ENCODE measurements around the gene CCDC15. TPM values are rescaled to one million over a fixed set of nuclear protein-coding genes. Genes with fewer than 3 reads are reported as not detected.

Gene CCDC15
- total RNA-seq, 2 donors from 2014 or later, result 1.2 to 2.5 TPM

DNA sequence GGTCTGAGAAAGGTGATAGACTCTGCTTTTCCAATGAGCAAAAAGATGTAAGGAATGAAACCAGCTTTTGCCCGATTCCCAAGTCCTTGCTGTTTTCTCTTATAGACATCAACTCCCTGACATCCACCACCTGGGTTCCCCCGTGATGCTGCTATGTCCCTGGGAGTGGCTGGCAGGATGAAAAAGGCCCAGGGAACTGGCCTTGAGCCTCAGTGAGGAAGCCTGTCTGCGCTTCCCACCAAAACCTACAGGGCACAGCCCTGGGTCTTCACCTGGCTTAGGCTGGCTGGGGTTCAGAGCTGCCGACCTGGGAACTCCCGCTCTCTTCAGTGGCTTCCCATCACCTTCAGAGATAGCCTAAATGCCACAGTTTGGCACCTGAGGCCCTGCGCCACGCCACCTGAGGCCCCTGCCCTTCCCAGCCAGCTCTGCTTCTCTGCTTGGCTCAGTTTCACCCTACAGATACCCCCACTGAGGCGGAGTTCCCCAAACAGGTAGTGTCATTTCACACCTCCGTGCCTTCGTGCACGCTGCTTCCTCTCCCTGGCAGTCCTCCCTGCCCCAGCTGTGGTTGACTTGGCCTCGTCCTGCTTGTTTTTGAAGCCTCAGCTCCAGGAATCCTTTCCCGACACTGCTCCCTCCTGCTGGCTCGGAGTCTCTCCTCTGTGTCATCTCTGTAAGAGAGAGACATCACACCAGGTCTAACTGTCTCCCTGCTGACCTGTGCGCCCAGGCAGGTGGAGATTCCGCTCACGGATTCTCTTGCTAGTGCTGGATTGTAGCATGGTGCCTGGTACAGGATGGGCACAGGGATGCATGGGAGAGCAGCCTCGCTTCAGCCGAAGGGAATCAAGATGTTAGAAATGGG, 119.8 kb downstream of the CCDC15 start:
- no peaks in the 10 kb centered on the region for H3K9me3 ChIP-seq
- intact Hi-C loops (cut with DNase I), result no loop called here
- no peaks in the 10 kb centered on the region for H3K27me3 ChIP-seq
- no peak overlapping the region for H3K4me3 ChIP-seq
- H3K4me1 ChIP-seq, result no peaks in the 10 kb centered on the region
- TF ChIP-seq, protein P1, sequence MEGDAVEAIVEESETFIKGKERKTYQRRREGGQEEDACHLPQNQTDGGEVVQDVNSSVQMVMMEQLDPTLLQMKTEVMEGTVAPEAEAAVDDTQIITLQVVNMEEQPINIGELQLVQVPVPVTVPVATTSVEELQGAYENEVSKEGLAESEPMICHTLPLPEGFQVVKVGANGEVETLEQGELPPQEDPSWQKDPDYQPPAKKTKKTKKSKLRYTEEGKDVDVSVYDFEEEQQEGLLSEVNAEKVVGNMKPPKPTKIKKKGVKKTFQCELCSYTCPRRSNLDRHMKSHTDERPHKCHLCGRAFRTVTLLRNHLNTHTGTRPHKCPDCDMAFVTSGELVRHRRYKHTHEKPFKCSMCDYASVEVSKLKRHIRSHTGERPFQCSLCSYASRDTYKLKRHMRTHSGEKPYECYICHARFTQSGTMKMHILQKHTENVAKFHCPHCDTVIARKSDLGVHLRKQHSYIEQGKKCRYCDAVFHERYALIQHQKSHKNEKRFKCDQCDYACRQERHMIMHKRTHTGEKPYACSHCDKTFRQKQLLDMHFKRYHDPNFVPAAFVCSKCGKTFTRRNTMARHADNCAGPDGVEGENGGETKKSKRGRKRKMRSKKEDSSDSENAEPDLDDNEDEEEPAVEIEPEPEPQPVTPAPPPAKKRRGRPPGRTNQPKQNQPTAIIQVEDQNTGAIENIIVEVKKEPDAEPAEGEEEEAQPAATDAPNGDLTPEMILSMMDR (IDR thresholded peaks at IDR 0.05), result no peak
- H3K9ac ChIP-seq (ENCODE audit: low read depth in 2 of 2, low read length in 2 of 2), result no peak overlapping the region
- no peak overlapping the region for H3K27ac ChIP-seq
- no peaks in the 10 kb centered on the region for H3K36me3 ChIP-seq
- DNase-seq, result no peak

DNA sequence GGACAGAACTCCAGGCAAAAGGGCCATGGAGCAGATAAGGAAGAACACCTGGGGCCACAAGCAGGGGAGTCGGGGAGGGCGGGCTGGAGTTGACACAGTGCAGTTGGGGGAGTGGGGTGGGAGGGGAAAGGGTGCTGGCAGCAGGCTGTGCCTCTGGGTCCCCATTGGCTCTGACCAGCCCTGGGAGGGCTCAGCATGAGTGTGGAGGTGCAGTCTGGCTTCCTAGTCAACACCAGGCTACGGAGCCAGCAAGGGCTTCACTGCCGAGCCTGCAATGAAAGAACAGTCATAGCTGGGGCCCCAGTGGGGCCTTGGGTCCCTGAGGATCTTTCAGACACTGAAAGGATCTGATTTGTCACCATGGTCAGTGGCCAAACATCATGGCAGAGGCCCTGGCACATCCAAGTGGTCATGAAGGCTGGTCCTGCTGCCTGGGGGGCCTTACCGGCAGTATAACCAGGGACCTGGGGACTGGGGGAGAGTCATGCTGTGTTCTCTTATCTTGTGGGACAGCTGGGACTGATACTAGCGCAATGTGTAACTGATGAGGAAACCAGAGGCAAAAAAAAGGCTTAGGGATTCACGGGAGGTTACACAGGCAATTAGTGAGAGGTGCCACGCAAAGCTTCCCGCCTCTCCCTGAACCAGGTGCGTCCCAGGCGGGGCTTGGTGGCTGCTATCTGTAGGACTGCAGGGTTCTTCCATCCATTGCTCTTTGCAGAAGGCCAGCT, 120.7 kb downstream of the CCDC15 start:
- H3K4me3 ChIP-seq, result no peak overlapping the region
- H3K9me3 ChIP-seq, result no peaks in the 10 kb centered on the region
- intact Hi-C loops (cut with DNase I), result no loop called here
- no peaks in the 10 kb centered on the region for H3K36me3 ChIP-seq
- no peak overlapping the region for H3K9ac ChIP-seq (ENCODE audit: low read depth in 2 of 2, low read length in 2 of 2)
- no peak for DNase-seq
- H3K27me3 ChIP-seq, result no peaks in the 10 kb centered on the region
- H3K4me1 ChIP-seq, result no peaks in the 10 kb centered on the region
- no peak overlapping the region for H3K27ac ChIP-seq
- TF ChIP-seq, protein P1 (IDR thresholded peaks at IDR 0.05), result no peak

GRCh38 chr11:125075242-125075625, 121.2 kb downstream of the CCDC15 start:
- intact Hi-C loops (cut with DNase I), result no loop called here

GRCh38 chr11:125075900-125076317, 121.9 kb downstream of the CCDC15 start:
- H3K27ac ChIP-seq, result no peak overlapping the region
- H3K36me3 ChIP-seq, result no peaks in the 10 kb centered on the region
- H3K9ac ChIP-seq (ENCODE audit: low read depth in 2 of 2, low read length in 2 of 2), result no peak overlapping the region
- H3K27me3 ChIP-seq, result no peaks in the 10 kb centered on the region
- H3K4me3 ChIP-seq, result no peak overlapping the region
- intact Hi-C loops (cut with DNase I), result no loop called here
- H3K4me1 ChIP-seq, result no peaks in the 10 kb centered on the region
- TF ChIP-seq, protein P1 (IDR thresholded peaks at IDR 0.05), result no peak
- H3K9me3 ChIP-seq, result no peaks in the 10 kb centered on the region
- DNase-seq, result no peak

More at GRCh38 chr11:125075242-125075625, 121.2 kb downstream of the CCDC15 start:
- Histone ChIP-seq H3K27me3 (no peaks in the 10 kb centered on the region), H3K9ac (ENCODE audit: low read depth in 2 of 2, low read length in 2 of 2) (no peak overlapping the region), H3K36me3 (no peaks in the 10 kb centered on the region), H3K9me3 (no peaks in the 10 kb centered on the region), H3K4me1 (no peaks in the 10 kb centered on the region), H3K4me3 (no peak overlapping the region), H3K27ac (no peak overlapping the region)
- TF ChIP-seq, protein P1 (IDR thresholded peaks at IDR 0.05), result no peak
- DNase-seq, result no peak

- H3K36me3 ChIP-seq, result no peaks in the 10 kb centered on the region
- no peaks in the 10 kb centered on the region for H3K27me3 ChIP-seq
- TF ChIP-seq, protein P1 (IDR thresholded peaks at IDR 0.05), result no peak
- intact Hi-C loops (cut with DNase I), result no loop called here
- no peaks in the 10 kb centered on the region for H3K9me3 ChIP-seq
- DNase-seq, result no peak
- H3K27ac ChIP-seq, result no peak overlapping the region
- no peaks in the 10 kb centered on the region for H3K4me1 ChIP-seq
- no peak overlapping the region for H3K9ac ChIP-seq (ENCODE audit: low read depth in 2 of 2, low read length in 2 of 2)
- no peak overlapping the region for H3K4me3 ChIP-seq
These were observed 122.5 kb downstream of the CCDC15 start for GRCh38 chr11:125076378-125076945.
